Pancreas (tissue), 10 donors: ENCODE measurements around the gene ZNF397. TPM values are rescaled to one million over a fixed set of nuclear protein-coding genes. Genes with fewer than 3 reads are reported as not detected.

Experiments
- ATAC-seq, 4 donors: fragments of 200-7000 bp; cut with Tn5 transposase; one replicate each; pipeline versions ENCODE4 v1.8.0 to v1.9.1; 2020; ENCODE audit warnings: mild to moderate bottlenecking in 4 of 4, moderate library complexity in 4 of 4
- DNase-seq, 6 donors: peaks; one replicate each; pipeline ENCODE4 v3.0.0-alpha.2; 2020
- FAIRE-seq: peaks from 2 replicates; lab custom pipeline; 2012; peaks lifted over from hg19 to GRCh38; lab: Jason Lieb, UNC
- H3K27ac ChIP-seq, 4 donors: fragments of 200-600 bp; sonication (generic); 1 replicate in 3 of 4; 2 replicates in 1 of 4; pipeline versions ENCODE4 v1.5.0 to v1.8.0; 2020
- H3K27me3 ChIP-seq, 4 donors: fragments of 200-600 bp; one replicate each; pipeline ENCODE4 v1.8.0; 2021
- H3K36me3 ChIP-seq, 3 donors: fragments of 200-600 bp; sonication (generic) in 1 of 3; one replicate each; pipeline versions ENCODE4 v1.5.0 to v1.8.0; 2020 to 2021
- H3K4me1 ChIP-seq, 3 donors: fragments of 200-600 bp; one replicate each; pipeline ENCODE4 v1.8.0; 2021
- H3K4me3 ChIP-seq, 4 donors: fragments of 200-600 bp; sonication (generic) in 2 of 4; one replicate each; pipeline versions ENCODE4 v1.5.0 to v1.8.0; 2020 to 2021
- H3K9me3 ChIP-seq, 4 donors: fragments of 200-600 bp; one replicate each; pipeline ENCODE4 v1.8.0; 2021
- CTCF ChIP-seq, 4 donors: fragments of 200-600 bp; sonication (generic) in 3 of 4; IDR thresholded peaks; one replicate each; pipeline versions ENCODE4 v1.5.0 to v1.8.0; 2021; ENCODE audit warnings: antibody characterized with exemption in 4 of 4
- WGBS, 2 donors: extraction: QIAGEN DNeasy Blood & Tissue Kit; methylation state at CpG; one replicate each; pipeline ENCODE4 v1.1.7; 2013; 5-methylcytosine and 5-hydroxymethylcytosine counted together
- intact Hi-C, 3 donors: fragments of 100-400 bp; cut with DNase I; formaldehyde crosslinking; loops; one replicate each; pipeline versions ENCODE4 v1.11.1 to v1.14.2; 2022
- polyA plus RNA-seq, 2 donors: library from polyadenylated mRNA; stranded (reverse); fragments of 200-250 nt; gene quantifications; one replicate each; pipeline ENCODE4 v1.2.3, GENCODE V29; 2013
- total RNA-seq, 6 donors: library from RNA; stranded (reverse); fragmentation: NEBNext Ultra II Directional in 4 of 6; extraction: Animal tissue kit (Norgen Biotek cat#: 25700) in 4 of 6; gene quantifications; one replicate each; pipeline versions ENCODE4 v1.2.1 to v1.2.4, GENCODE V29; 2021 to 2023
- donor health status: healthy with polysubstance abuse.
- donor health status: DM: no; HTN: no; CAD: no; lungs with moderate emphysema.
- donor health status: DM: no; HTN: no; CAD: no.
- donor health status: control.
- donor health status: control.
- donor health status: Bipolar disorder and iron deficiency.
- donor health status: DM: yes; HTN: yes; CAD: no.
- donor health status: DM: no; HTN: no; CAD: no.
- donor health status: DM: no; HTN: no; CAD: no.
- donor health status: DM: yes; HTN: yes; CAD: no.

ZNF397 gene
- total RNA-seq (10 to 100 TPM in 3 of 6 donors, 1 to 10 TPM in 3; 8.5 to 16.3 (median 10.5) TPM), polyA plus RNA-seq (1 to 10 TPM; 8.9 to 9.7 TPM)

- peak within 1 kb of the TSS; percentile 86 to 95 (median 91) for H3K27ac ChIP-seq
- peaks cover 0 to 33% (median 5%) of the 10 kb centered on the region in 3 donors for H3K36me3 ChIP-seq
- 0% methylated on average over 49 to 60 of the region's 60 CpGs for WGBS, 2 donors
- no peaks in the 10 kb centered on the region for H3K27me3 ChIP-seq
- FAIRE-seq = peak; percentile 26
- peaks cover 7 to 11% (median 8%) of the 10 kb centered on the region in 3 donors for H3K4me1 ChIP-seq
- no peak for TF ChIP-seq CTCF (IDR thresholded peaks at IDR 0.05)
- no peaks in the 10 kb centered on the region for H3K9me3 ChIP-seq
- ATAC-seq = peak; percentile 99 to 100 (median 100)
- peak; percentile 95 to 97 (median 96) for DNase-seq
- peak within 1 kb of the TSS; percentile 62 to 83 (median 70) for H3K4me3 ChIP-seq
- intact Hi-C loops = no loop called here
Observed at GRCh38 chr18:35240664-35241447, at the start of gene ZNF397. TSS of gene ZNF397 (plus strand) at chr18:35241034. CDS start at chr18:35242471, 1,437 bp downstream.

DNA sequence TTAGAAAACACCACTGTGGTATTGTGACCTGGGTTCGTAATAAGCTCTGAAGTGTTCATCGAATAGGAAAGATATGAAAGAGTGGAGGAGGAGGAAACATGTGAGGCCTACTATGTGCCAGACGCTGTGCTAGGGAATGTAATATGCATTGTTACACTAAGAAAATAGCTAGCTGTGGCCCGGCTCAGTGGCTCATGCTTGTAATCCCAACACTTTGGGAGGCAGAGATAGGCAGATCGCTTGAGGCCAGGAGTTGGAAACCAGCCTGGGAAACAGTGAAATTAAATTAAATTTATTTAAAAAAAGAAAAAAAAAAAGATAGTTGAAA lies 49.2 kb upstream of the ZNF397 start:
- WGBS, 2 donors = 80 to 88% methylated on average over 5 of the region's 5 CpGs
- Histone ChIP-seq H3K9me3 (no peaks in the 10 kb centered on the region), H3K4me1 (no peaks in the 10 kb centered on the region), H3K4me3 (no peak overlapping the region), H3K36me3 (no peaks in the 10 kb centered on the region), H3K27ac (no peak overlapping the region), H3K27me3 (no peaks in the 10 kb centered on the region)
- intact Hi-C loops = no loop called here
- ATAC-seq = no peak
- FAIRE-seq = no peak
- no peak for DNase-seq
- TF ChIP-seq CTCF (IDR thresholded peaks at IDR 0.05) = no peak

- no peaks in the 10 kb centered on the region for H3K36me3 ChIP-seq
- DNase-seq = no peak
- no peak for TF ChIP-seq CTCF (IDR thresholded peaks at IDR 0.05)
- intact Hi-C loops = no loop called here
- WGBS, 2 donors = 82 to 84% methylated on average over 4 of the region's 4 CpGs
- ATAC-seq = no peak
- FAIRE-seq = no peak
- no peak overlapping the region for H3K27ac ChIP-seq
- H3K4me1 ChIP-seq = no peaks in the 10 kb centered on the region
- H3K27me3 ChIP-seq = no peaks in the 10 kb centered on the region
- H3K4me3 ChIP-seq = no peak overlapping the region
- H3K9me3 ChIP-seq = no peaks in the 10 kb centered on the region
Observed at GRCh38 chr18:35192415-35192814, 48.4 kb upstream of the ZNF397 start.

- 32 to 41% methylated on average over 1 of the region's 1 CpG for WGBS, 2 donors
- intact Hi-C loops = no loop called here
- no peak for TF ChIP-seq CTCF (IDR thresholded peaks at IDR 0.05)
- Histone ChIP-seq H3K36me3 (no peaks in the 10 kb centered on the region), H3K4me1 (no peaks in the 10 kb centered on the region), H3K27me3 (no peaks in the 10 kb centered on the region), H3K4me3 (no peak overlapping the region), H3K9me3 (no peaks in the 10 kb centered on the region), H3K27ac (no peak overlapping the region)
- ATAC-seq (peak in 2 of 4 donors; percentile 48 to 66), DNase-seq (no peak), FAIRE-seq (no peak)
Observed at GRCh38 chr18:35193316-35193715, 47.5 kb upstream of the ZNF397 start.

- 72 to 74% methylated on average over 2 of the region's 2 CpGs for WGBS, 2 donors
- intact Hi-C loops = no loop called here
- TF ChIP-seq CTCF (IDR thresholded peaks at IDR 0.05) = no peak
- Histone ChIP-seq H3K36me3 (no peaks in the 10 kb centered on the region), H3K27me3 (no peaks in the 10 kb centered on the region), H3K27ac (no peak overlapping the region), H3K4me1 (no peaks in the 10 kb centered on the region), H3K4me3 (no peak overlapping the region), H3K9me3 (no peaks in the 10 kb centered on the region)
- ATAC-seq (no peak), DNase-seq (no peak), FAIRE-seq (no peak)
Observed at GRCh38 chr18:35197296-35197695, 43.5 kb upstream of the ZNF397 start.
